Measurements from ENCODE around the gene CDH18. TPM values are rescaled to one million over a fixed set of nuclear protein-coding genes. Genes with fewer than 3 reads are reported as not detected.

Gene CDH18
- total and polyA plus RNA-seq, 2 of the 4 experiments (the other 2 are of a cell fraction), result 0.24 to 1.1 TPM

- Histone ChIP-seq H2AK9ac (replicated peaks; ENCODE audit: low read depth, low read length, poor library complexity) (no peak overlapping the region), H3K56ac (ENCODE audit: extremely low read depth, insufficient read depth, low read length) (no peak overlapping the region), H2AK5ac (ENCODE audit: low read depth, low read length) (no peak overlapping the region), H3K9me3 (ENCODE audit: control insufficient read depth, insufficient read depth, low read length) (no peaks in the 10 kb centered on the region), H3K79me1 (ENCODE audit: low read depth in 1 of 2, low read length in 2 of 2) (no peaks in the 10 kb centered on the region), H3K36me3 (ENCODE audit: control insufficient read depth, insufficient read depth, low read length) (no peaks in the 10 kb centered on the region), H3K4ac (ENCODE audit: low read depth, low read length) (no peak overlapping the region), H3K4me3 (ENCODE audit: insufficient read depth, low read depth, low read length) (no peak overlapping the region), H3K23ac (ENCODE audit: low read depth, low read length) (no peak overlapping the region), H3K18ac (ENCODE audit: low read depth, low read length) (no peak overlapping the region), H3K4me1 (ENCODE audit: control insufficient read depth, insufficient read depth, low read length) (no peaks in the 10 kb centered on the region), H2BK5ac (ENCODE audit: low read depth, low read length, poor library complexity, severe bottlenecking) (no peak overlapping the region), H4K8ac (ENCODE audit: low read depth in 2 of 2, low read length in 2 of 2) (no peak overlapping the region), H2AFZ (replicated peaks; ENCODE audit: low read length, poor library complexity) (no peak overlapping the region), H3K27me3 (ENCODE audit: control insufficient read depth, insufficient read depth, low read length) (no peaks in the 10 kb centered on the region), H4K20me1 (ENCODE audit: insufficient read depth, low read length) (no peaks in the 10 kb centered on the region), H4K91ac (ENCODE audit: insufficient read depth, low read depth, low read length) (no peak overlapping the region), H3K9me1 (ENCODE audit: insufficient read depth, low read length) (no peaks in the 10 kb centered on the region), H3K14ac (replicated peaks; ENCODE audit: low read depth, low read length) (no peak overlapping the region), H3K9ac (ENCODE audit: low read depth, low read length) (no peak overlapping the region), H2BK20ac (ENCODE audit: low read depth, low read length) (no peak overlapping the region), H3K27ac (ENCODE audit: insufficient read depth, low read length) (no peak overlapping the region), H3K4me2 (ENCODE audit: low read depth, low read length) (no peak overlapping the region), H4K5ac (ENCODE audit: low read depth, low read length) (no peak overlapping the region), H2BK15ac (ENCODE audit: low read depth, low read length) (no peak overlapping the region), H2BK120ac (ENCODE audit: low read depth, low read length) (no peak overlapping the region)
- ChIA-PET CTCF (no interaction called here), POLR2A (ENCODE audit: unreplicated experiment) (no interaction called here)
- intact Hi-C loops (cut with micrococcal nuclease), result no loop called here
- in situ Hi-C loops (cut with MboI; ENCODE audit: low sequenced_read_pairs), result no loop called here
- DNase-seq (no peak), ATAC-seq (ENCODE audit: low read depth) (no peak)
- no TSS peak for BruUV-seq (replicated peaks)
- TF ChIP-seq CTCF (conservative IDR thresholded peaks at IDR 0.05; ENCODE audit: low read depth, low read length) (no peak), MAFK (IDR thresholded peaks at IDR 0.05; ENCODE audit: low read depth, low read length) (no peak), CEBPB (IDR thresholded peaks at IDR 0.05; ENCODE audit: low read depth, low read length) (no peak), SMC3 (IDR thresholded peaks at IDR 0.05; ENCODE audit: low read depth, low read length) (no peak), FOS (IDR thresholded peaks at IDR 0.05; ENCODE audit: low read depth, low read length) (no peak), MAZ (IDR thresholded peaks at IDR 0.05; ENCODE audit: borderline replicate concordance, low read depth, low read length) (no peak), MXI1 (IDR thresholded peaks at IDR 0.05; ENCODE audit: borderline replicate concordance, low read depth, low read length) (no peak), RCOR1 (IDR thresholded peaks at IDR 0.05; ENCODE audit: insufficient replicate concordance, low read length) (no peak), CHD1 (IDR thresholded peaks at IDR 0.05; ENCODE audit: low read depth, low read length) (no peak), BHLHE40 (IDR thresholded peaks at IDR 0.05; ENCODE audit: low read depth, low read length) (no peak), NFE2L2 (IDR thresholded peaks at IDR 0.05; ENCODE audit: low read depth, low read length) (no peak), POLR2A (IDR thresholded peaks at IDR 0.05; ENCODE audit: low read depth, low read length) (no peak), USF2 (IDR thresholded peaks at IDR 0.05; ENCODE audit: low read depth, low read length) (no peak), RAD21 (IDR thresholded peaks at IDR 0.05; ENCODE audit: low read length) (no peak), RFX5 (IDR thresholded peaks at IDR 0.05; ENCODE audit: low read depth, low read length) (no peak), ELK1 (IDR thresholded peaks at IDR 0.05; ENCODE audit: borderline replicate concordance, low read depth, low read length) (no peak)
- no CpG with 5 or more reads among the region's 2 CpGs for whole genome bisulfite sequencing, 2 experiments (ENCODE audit: extremely low coverage in 2 of 2, insufficient read length in 1 of 2)
- dilution Hi-C loops (cut with HindIII; ENCODE audit: low sequenced_read_pairs, unreplicated experiment), result no loop called here
Observed at GRCh38 chr5:19978476-19978875, 9.5 kb downstream of the CDH18 start.
